ENCODE measurements around the gene RPP21. TPM values are rescaled to one million over a fixed set of nuclear protein-coding genes. Genes with fewer than 3 reads are reported as not detected.
A peak's percentile ranks its signal among the peaks of the same experiment; 100 is the strongest.
"Not testable (repeated sequence)": the region's sequence is repeated elsewhere in the genome, so short reads cannot be mapped to it uniquely, and the experiment has no call there.

The RPP21 gene
- polyA plus RNA-seq, 1 donor = 23.3 TPM

DNA sequence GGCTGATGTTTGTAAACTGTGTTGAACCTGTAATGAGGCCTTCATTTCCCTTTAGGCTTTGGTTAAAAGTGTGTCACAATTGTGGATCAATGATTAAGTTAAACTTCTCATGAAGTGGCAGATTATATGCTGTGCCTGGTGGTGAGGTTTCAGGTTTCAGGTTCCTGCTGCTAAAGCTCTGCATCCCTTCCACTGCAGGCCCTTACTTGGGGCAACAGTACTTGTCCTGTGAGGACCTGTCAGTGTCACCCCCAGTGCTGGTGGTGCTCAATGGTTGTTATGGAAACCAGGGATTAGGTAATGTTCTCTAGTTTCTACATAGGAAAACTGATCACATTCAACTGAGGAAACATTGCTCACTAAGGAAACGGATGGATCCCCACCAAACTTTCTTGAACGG is 18.5 kb downstream of the RPP21 start:
- DNase-seq = no peak

DNA sequence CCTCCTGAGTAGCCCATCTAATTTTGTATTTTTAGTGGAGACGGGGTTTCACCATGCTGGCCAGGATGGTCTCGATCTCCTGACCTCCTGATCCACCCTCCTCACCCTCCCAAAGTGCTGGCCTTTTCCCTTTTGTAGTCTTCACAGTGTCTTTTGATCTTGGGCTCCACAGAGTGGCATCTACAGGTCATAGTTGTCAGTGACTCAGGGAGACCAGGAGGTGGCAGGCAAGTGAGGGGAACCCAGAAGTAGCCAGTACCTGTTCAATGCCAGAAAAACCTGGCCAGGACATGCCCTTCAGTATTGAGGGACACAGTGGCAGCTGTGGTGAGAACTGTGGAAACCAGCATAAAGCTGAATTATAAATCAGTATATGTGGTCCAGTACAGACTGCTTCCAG is 19.6 kb downstream of the RPP21 start:
- DNase-seq = no peak

DNA sequence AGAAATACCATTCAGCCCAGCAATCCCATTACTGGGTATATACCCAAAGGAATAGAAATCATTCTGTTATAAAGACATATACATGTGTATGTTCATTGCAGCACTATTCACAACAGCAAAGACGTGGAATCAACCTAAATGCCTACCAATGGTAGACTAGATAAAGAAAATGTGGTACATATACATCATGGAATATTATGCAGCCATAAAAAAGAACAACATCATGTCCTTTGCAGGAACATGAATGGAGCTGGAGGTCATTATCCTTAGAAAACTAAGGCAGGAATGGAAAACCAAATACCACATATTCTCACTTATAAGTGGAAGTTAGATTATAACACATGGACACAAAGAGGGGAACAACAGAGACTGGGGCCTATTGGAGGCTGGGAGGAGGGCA is 24.3 kb downstream of the RPP21 start:
- not testable (repeated sequence) for DNase-seq

DNA sequence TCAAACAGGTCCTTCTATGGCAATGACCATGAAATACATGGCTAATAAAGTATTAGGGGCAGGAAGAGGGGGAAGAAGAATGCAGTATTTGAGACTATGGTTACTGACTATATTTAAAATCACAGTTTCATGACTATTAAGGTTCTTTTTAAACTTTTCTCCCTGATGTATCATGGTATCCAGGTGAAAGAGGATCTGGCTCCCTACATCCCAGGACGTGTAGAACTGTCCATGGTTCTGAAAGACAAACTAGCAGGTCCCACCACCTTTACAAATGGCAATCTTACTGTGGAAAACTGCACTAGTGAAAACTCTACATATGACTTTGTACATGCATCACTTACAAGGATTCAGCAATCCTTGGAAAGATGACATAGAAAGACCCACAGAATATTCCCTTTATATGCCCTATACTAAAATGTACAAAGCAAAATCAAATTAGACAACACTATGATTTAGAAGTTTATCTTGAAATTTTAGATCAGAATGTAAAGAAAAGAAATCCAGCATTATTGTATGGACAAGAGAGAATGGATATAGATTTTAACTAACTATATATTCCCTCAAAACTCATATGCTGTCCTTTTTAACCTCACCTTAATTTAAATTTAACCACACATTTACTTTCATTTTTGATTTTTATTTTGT is 33.5 kb downstream of the RPP21 start:
- DNase-seq = peak; percentile 58

DNA sequence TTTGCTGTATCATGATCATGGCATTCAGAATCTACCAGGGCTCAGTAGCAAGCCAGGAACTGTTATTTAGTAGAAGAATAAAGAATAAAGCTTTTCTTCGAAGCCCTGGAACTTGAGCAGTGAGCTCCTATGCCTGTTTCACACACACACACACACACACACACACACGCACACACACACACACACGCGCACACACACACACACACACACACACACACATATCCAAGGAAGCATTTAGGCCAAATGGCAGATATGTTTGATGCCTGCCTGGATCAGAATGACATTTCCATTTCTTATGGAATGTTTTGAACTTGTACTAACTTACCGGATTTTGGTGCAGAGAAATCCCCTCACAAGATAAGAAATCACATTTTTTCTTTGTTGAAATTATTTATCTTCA is 35.5 kb downstream of the RPP21 start:
- DNase-seq = no peak

DNA sequence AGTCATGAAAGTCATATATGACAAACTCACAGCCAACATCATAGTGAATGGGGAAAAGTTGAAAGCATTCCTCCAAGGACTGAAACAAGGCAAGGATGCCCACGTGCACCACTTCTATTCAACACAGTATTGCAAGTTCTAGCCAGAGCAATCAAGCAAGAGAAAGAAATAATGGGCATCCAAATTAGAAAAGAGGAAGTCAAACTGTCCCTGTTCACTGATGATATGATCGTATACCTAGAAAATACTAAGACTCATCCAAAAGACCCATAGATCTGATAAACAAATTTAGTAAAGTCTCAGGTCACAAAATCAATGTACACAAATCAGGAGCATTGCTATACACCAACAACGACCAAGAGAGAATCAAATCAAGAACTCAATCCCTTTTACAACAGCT is 41.2 kb downstream of the RPP21 start:
- no peak for DNase-seq

DNA sequence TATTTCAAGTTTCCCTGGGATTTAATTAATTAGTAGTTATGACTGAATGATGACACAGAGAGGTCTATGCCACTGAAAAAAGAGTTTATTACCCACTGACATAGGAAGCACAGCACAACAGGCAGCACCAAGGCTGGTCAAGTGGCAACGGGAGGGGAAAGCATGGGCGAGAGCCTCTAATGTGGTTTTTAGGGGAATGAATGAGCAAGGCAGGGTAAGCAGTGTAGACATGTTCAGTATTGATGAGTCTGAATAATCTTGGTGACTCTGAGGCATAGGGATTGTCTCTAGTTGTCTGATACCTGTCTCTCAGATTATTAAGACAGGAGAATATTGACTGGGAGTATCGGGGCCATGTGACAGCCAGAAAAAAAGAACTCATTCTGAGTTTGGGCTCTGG is 46.3 kb downstream of the RPP21 start:
- DNase-seq = no peak

DNA sequence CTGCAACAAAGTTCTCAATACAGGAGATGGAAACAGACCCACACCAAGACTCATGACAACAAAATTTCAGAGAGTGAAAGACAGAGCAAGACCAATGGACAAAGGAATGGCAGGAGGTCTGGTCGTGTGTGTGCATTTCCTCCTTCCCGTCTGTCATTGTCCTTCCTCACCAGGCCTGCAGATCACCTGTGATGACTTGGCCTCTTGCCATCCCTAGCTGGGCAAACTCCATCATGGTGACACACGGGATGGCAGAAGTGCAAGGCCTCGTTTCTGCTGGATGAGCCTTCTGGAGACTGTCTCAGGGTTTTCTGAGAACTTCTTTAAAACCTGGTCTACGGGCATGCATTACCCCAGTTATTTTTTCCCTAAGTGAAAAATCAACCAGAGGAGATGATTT is 49.2 kb downstream of the RPP21 start:
- DNase-seq = no peak

Other genes starting within 250 kb of the RPP21 start
- gene TRIM31, start 232.1 kb upstream of the RPP21 start, polyA plus RNA-seq (ENCODE audit: insufficient read length) = not detected
- not detected for gene TRIM40, start 209.0 kb upstream of the RPP21 start, polyA plus RNA-seq (ENCODE audit: insufficient read length)
- 0.27 TPM for gene TRIM10, start 183.9 kb upstream of the RPP21 start, polyA plus RNA-seq (ENCODE audit: insufficient read length)
- gene TRIM15, start 181.6 kb upstream of the RPP21 start, polyA plus RNA-seq (ENCODE audit: insufficient read length) = 0.08 TPM
- 39.7 TPM for gene TRIM26, start 131.8 kb upstream of the RPP21 start, polyA plus RNA-seq (ENCODE audit: insufficient read length)
- 16.2 TPM for gene TRIM39, start 18.2 kb upstream of the RPP21 start, polyA plus RNA-seq (ENCODE audit: insufficient read length)
- gene HLA-E, start 144.4 kb downstream of the RPP21 start, polyA plus RNA-seq (ENCODE audit: insufficient read length) = 85.1 TPM
- 98.1 TPM for gene GNL1, start 211.3 kb downstream of the RPP21 start, polyA plus RNA-seq (ENCODE audit: insufficient read length)
- 40.2 TPM for gene PRR3, start 212.1 kb downstream of the RPP21 start, polyA plus RNA-seq (ENCODE audit: insufficient read length)
- gene ABCF1, start 226.3 kb downstream of the RPP21 start, polyA plus RNA-seq (ENCODE audit: insufficient read length) = 76.0 TPM

All from left kidney (tissue), 2 donors.